HG03575 (cell line): ENCODE data around the gene RHBDD2.
"Not testable (repeated sequence)": the region's sequence is repeated elsewhere in the genome, so short reads cannot be mapped to it uniquely, and the experiment has no call there.

ENCODE experiments used
- ATAC-seq: cut with Tn5 transposase; IDR thresholded peaks from one replicate; pipeline ENCODE4 v1.9.1; 2021; ENCODE audit not compliant: unreplicated experiment, insufficient number of reproducible peaks, low FRiP score; ENCODE audit errors: extremely low read depth

RHBDD2 gene

DNA sequence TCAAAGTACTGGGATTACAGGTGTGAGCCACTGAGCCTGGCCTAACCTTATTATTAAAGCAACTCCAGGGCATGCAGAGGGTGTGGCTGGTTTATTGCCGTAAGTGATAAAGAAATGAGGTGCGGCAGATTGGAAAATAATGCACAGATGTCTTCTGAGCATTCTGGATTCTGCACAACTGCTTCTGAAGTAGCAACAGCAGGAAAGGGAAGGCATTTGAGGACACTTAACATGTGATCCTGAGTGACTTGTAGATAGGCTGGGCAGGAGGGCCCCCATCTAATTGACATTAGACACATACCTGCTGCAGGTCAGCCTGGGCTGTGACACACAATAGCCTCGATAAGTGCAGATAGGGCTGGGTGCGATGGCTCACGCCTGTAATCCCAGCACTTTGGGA, 5.6 kb downstream of the RHBDD2 start:
- ATAC-seq: no peak

DNA sequence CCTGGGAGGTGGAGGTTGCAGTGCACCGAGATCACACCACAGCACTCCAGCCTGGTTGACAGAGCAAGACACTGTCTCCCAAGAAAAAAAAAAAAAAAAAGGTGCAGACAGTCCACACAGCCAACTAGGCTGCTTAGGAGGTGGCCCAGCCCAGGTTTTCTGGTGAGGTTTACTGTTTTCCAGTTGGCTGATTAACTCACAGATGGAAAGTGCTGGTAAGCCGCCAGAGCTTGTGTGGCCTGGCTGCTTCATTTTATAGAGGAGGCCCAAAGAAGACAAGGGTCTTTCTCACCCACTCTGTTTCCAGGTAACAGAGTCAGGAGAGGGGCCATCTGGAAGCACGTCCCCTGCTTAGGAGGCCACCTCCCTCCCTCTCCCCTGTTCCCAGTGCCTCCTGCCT, 6.2 kb downstream of the RHBDD2 start:
- no peak for ATAC-seq

- ATAC-seq: no peak
Observed at GRCh38 chr7:75887669-75888369, 9.0 kb downstream of the RHBDD2 start.

DNA sequence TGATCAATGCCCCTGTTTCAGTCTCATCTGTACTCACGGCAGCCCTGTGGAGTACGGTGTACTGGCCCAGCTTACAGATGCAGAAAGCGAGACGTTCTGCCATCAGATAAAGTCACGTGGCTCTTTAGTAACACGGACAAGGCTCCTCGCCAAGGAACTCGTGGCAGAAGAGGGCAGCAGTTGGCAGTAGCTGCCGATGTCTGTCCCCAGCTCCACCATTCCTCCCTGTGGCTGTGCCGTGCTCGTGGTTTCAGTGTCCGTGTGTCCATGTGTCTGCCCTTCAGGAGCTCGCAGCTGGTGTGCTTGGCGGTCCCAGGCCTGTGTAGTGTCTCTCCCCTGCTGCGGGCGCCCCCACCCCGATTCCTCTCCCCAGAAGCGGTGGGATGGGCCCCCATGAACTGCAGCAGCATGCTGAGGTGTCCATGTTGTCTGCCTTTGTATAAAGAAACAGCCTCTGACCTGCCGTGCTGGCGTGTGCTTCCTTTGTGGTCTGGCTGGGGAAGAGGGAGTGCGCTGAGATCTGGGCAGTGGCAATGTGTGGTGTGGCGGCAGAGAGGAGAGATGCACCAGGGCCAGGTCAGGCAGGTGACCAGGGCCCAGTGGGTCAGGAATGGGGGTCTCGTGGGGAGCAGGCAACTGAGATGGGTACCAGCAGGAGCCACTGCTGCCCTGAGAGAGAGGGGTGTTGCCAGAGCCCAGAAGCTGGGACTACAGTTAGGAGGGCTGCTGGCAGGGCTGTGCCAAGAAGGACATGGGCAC, 9.8 kb downstream of the RHBDD2 start:
- ATAC-seq: no peak

- no peak for ATAC-seq
Observed at GRCh38 chr7:75889223-75889825, 10.5 kb downstream of the RHBDD2 start.

DNA sequence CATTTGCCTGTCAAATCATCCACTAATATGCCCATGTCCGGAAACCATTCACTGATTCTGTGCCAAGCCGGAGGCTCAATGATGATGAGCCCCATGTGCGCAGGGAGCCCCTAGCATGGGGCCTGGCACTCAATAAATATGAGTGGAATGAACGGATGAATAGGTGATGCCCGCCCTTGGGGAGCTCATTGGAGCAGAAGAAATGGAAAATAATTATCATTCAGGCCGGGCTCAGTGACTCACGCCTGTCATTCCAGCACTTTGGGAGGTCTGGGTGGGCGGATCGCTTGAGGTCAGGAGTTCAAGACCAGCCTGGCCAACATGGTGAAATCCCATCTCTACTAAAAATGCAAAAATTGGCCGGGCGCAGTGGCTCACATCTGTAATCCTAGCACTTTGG, 11.0 kb downstream of the RHBDD2 start:
- ATAC-seq: no peak

GRCh38 chr7:75891237-75891636, 12.4 kb downstream of the RHBDD2 start:
- ATAC-seq: not testable (repeated sequence)

GRCh38 chr7:75891815-75892411, 13.1 kb downstream of the RHBDD2 start:
- ATAC-seq: no peak

- no peak for ATAC-seq
Observed at GRCh38 chr7:75892634-75893272, 13.9 kb downstream of the RHBDD2 start.

GRCh38 chr7:75896803-75897327, 18.0 kb downstream of the RHBDD2 start:
- no peak for ATAC-seq

- no peak for ATAC-seq
Observed at GRCh38 chr7:75900617-75901315, 21.9 kb downstream of the RHBDD2 start.

DNA sequence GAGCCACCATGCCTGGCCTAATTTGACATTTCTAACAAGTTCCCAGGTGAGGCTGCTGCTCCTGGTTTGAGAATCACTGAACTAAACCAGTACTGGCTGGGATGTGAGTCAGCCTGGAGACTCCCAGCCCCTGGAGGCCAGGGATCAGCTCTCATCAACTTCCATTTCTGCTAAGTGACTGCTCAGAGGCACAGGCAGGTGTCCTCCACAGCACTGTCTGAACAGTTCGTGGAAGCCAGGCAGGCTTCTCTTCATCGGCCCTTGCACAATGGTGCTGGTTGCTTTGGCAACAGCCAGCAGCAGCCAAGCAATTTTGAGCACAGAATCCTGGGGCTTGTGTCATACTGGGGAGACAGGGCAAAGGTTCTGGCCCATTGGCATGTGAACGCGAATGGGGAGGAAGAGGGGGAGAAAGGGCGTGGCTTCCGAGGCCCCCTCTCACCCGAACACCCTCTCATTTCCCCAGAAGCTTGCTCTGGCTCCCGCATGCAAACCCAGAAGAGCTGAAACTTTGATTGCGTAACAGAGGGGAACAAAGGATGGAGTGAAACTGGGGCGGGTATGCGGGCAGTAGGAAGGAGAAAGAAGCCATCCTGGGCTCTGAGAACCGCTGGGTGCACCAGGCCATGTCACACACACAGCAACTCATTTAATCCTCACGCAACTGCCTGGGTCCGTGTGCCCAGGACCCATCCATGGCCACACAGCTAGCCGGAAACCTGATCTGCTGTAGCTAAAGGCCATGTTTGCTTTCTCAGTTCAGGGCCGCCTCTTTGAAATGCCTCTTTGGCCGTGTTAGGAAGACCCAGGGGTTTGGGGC, 27.2 kb downstream of the RHBDD2 start:
- no peak for ATAC-seq

DNA sequence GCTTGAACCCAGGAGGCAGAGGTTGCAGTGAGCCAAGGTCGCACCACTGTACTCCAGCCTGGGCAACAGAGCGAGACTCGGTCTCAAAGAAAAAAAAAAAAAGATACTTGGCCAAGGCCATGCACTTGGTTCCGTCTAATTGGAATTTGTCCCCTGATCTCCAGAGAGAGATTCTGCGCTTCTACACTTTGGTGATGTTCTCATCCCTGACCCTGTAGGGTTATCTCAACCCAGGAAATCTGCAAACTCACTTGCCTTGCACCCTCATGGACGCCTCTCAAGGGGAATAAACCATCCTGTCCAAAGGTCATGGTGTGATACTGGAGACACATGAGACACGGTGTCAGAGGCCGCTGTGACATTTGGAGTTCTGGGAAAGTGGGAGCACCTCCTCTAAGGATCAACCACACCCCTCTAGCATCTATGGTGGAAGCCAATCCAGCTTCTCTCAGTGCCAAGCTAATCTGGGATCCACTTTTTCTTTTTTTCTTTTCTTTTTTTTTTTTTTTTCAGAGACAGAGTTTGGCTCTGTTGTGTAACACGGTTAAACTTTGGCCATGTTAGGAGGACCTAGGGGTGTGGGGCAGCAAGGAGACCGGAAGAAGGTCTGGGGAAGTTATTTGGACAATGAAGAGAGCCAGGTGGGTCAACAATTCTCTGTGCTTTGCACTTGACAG, 28.3 kb downstream of the RHBDD2 start:
- no peak for ATAC-seq

- not testable (repeated sequence) for ATAC-seq
Observed at GRCh38 chr7:75907668-75908039, 28.8 kb downstream of the RHBDD2 start.

- ATAC-seq: no peak
Observed at GRCh38 chr7:75909521-75910132, 30.8 kb downstream of the RHBDD2 start.

GRCh38 chr7:75911186-75911585, 32.4 kb downstream of the RHBDD2 start:
- not testable (repeated sequence) for ATAC-seq

DNA sequence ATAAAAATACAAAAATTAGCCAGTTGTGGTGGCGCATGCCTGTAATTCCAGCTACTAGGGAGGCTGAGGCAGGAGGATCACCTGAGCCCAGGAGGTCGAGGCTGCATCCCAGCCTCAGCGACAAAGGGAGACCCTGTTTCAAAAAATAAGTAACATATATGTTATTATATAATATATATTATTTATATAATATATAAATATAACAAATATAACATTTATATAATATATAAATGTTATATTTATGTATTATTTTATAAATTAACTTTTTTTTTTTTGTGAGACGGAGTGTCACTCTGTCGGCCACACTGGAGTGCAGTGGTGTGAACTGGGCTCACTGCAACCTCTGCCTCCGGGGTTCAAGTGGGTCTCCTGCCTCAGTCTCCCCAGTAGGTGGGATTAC, 34.6 kb downstream of the RHBDD2 start:
- ATAC-seq: no peak
